ENCODE results near the gene C1QA. TPM values are rescaled to one million over a fixed set of nuclear protein-coding genes. Genes with fewer than 3 reads are reported as not detected.

C1QA gene
- total RNA-seq, 3 donors from 2014 or later (not counting 1 experiment from before 2014, with no cell fraction given), result 0.43 to 3.9 TPM; not detected in 1

- DNase-seq (peak; percentile 59 to 75), ATAC-seq (peak; percentile 54 to 93 (median 90))
- intact Hi-C loops (cut with micrococcal nuclease), result loop anchor here (1.0 kb wide), 1 partner anchor 222 kb away; no protein-coding TSS in a partner anchor
- Histone ChIP-seq H3K27ac (ENCODE audit: low read length) (no peak overlapping the region), H3K4me1 (ENCODE audit: control insufficient read depth, insufficient read depth, low read length) (peaks cover 4% of the 10 kb centered on the region), H3K36me3 (ENCODE audit: control insufficient read depth, insufficient read depth, low read length) (no peaks in the 10 kb centered on the region), H3K9me3 (ENCODE audit: control insufficient read depth, insufficient read depth, low read length) (no peaks in the 10 kb centered on the region), H3K27me3 (ENCODE audit: control insufficient read depth, insufficient read depth, low read length) (no peaks in the 10 kb centered on the region), H3K4me3 (ENCODE audit: low read length) (no peak overlapping the region)
- Mint-ChIP-seq H3K4me1 (peaks cover 0 to 2% of the 10 kb centered on the region in 2 donors), H3K9me3 (no peaks in the 10 kb centered on the region), H3K27me3 (ENCODE audit: low read depth in 2 of 2) (peaks cover 0 to 6% of the 10 kb centered on the region in 2 donors), H3K27ac (no peak overlapping the region), H3K4me3 (no peak overlapping the region), H3K36me3 (no peaks in the 10 kb centered on the region)
- TF ChIP-seq CTCF (IDR thresholded peaks at IDR 0.05), result peak; percentile 76
- WGBS (ENCODE audit: insufficient coverage), result 11% methylated on average over 14 of the region's 18 CpGs
These were observed 5.6 kb downstream of the C1QA start for GRCh38 chr1:22641906-22642636.

GRCh38 chr1:22643381-22643780, 7.0 kb downstream of the C1QA start, which contains the start of gene C1QC:
C1QC (plus strand) TSS chr1:22643633; CDS start chr1:22644024, 391 bp downstream.
- H3K27ac ChIP-seq (ENCODE audit: low read length), result no peak within 1 kb of the TSS
- Mint-ChIP-seq H3K4me1 (no peaks in the 10 kb centered on the region), H3K36me3 (no peaks in the 10 kb centered on the region), H3K27ac (no peak within 1 kb of the TSS), H3K27me3 (ENCODE audit: low read depth in 2 of 2) (peaks cover 0 to 3% of the 10 kb centered on the region in 2 donors), H3K9me3 (no peaks in the 10 kb centered on the region), H3K4me3 (no peak within 1 kb of the TSS)
- intact Hi-C loops (cut with micrococcal nuclease), result no loop called here
- no peak within 1 kb of the TSS for H3K4me3 ChIP-seq (ENCODE audit: low read length)
- no peaks in the 10 kb centered on the region for H3K9me3 ChIP-seq (ENCODE audit: control insufficient read depth, insufficient read depth, low read length)
- ATAC-seq (no peak), DNase-seq (no peak)
- no peaks in the 10 kb centered on the region for H3K27me3 ChIP-seq (ENCODE audit: control insufficient read depth, insufficient read depth, low read length)
- no peak for TF ChIP-seq CTCF (IDR thresholded peaks at IDR 0.05)
- H3K4me1 ChIP-seq (ENCODE audit: control insufficient read depth, insufficient read depth, low read length), result peaks cover 4% of the 10 kb centered on the region
- no peaks in the 10 kb centered on the region for H3K36me3 ChIP-seq (ENCODE audit: control insufficient read depth, insufficient read depth, low read length)
- WGBS (ENCODE audit: insufficient coverage), result 56% methylated on average over 8 of the region's 8 CpGs

- WGBS (ENCODE audit: insufficient coverage), result 85% methylated on average over 12 of the region's 12 CpGs
- Mint-ChIP-seq H3K4me1 (no peaks in the 10 kb centered on the region), H3K36me3 (no peaks in the 10 kb centered on the region), H3K27me3 (ENCODE audit: low read depth in 2 of 2) (peaks cover 0 to 3% of the 10 kb centered on the region in 2 donors), H3K9me3 (no peaks in the 10 kb centered on the region), H3K27ac (no peak overlapping the region), H3K4me3 (no peak overlapping the region)
- Histone ChIP-seq H3K27me3 (ENCODE audit: control insufficient read depth, insufficient read depth, low read length) (no peaks in the 10 kb centered on the region), H3K4me3 (ENCODE audit: low read length) (no peak overlapping the region), H3K36me3 (ENCODE audit: control insufficient read depth, insufficient read depth, low read length) (no peaks in the 10 kb centered on the region), H3K27ac (ENCODE audit: low read length) (no peak overlapping the region), H3K4me1 (ENCODE audit: control insufficient read depth, insufficient read depth, low read length) (peaks cover 4% of the 10 kb centered on the region), H3K9me3 (ENCODE audit: control insufficient read depth, insufficient read depth, low read length) (no peaks in the 10 kb centered on the region)
- TF ChIP-seq CTCF (IDR thresholded peaks at IDR 0.05), result no peak
- no peak for ATAC-seq
- DNase-seq, result no peak
- intact Hi-C loops (cut with micrococcal nuclease), result no loop called here
These were observed 7.5 kb downstream of the C1QA start for GRCh38 chr1:22643928-22644327.

Measured in natural killer cell (primary cell).